Mesenchymal stem cell (in vitro differentiated cells and primary cell): Measurements from ENCODE around the gene SLC24A3.
A peak's percentile ranks its signal among the peaks of the same experiment; 100 is the strongest.

Source experiments
- DNase-seq: peaks from one replicate; pipeline ENCODE4 v3.0.0-alpha.2; 2013
- H2AFZ ChIP-seq: one replicate; pipeline ENCODE4 v1.6.1; 2013; ENCODE audit warnings: low read depth, mild to moderate bottlenecking, control low read depth, inconsistent platforms, low read length, moderate library complexity
- H2AK5ac ChIP-seq: 2 replicates; pipeline ENCODE4 v1.6.1; 2013; ENCODE audit warnings: low read length, moderate library complexity, mild to moderate bottlenecking, inconsistent platforms; ENCODE audit not compliant: severe bottlenecking
- H2BK120ac ChIP-seq: one replicate; pipeline ENCODE4 v1.6.1; 2013; ENCODE audit warnings: low read depth, mild to moderate bottlenecking, inconsistent platforms, low read length, moderate library complexity
- H2BK12ac ChIP-seq, 2 experiments: one replicate each; pipeline ENCODE4 v1.6.1; 2013; ENCODE audit warnings: inconsistent platforms in 2 of 2, low read length in 2 of 2, mild to moderate bottlenecking in 2 of 2, moderate library complexity in 2 of 2, control low read depth in 1 of 2
- H2BK15ac ChIP-seq: one replicate; pipeline ENCODE4 v1.6.1; 2013; ENCODE audit warnings: mild to moderate bottlenecking, low read depth, inconsistent platforms; ENCODE audit not compliant: poor library complexity, severe bottlenecking
- H2BK5ac ChIP-seq: 2 replicates; pipeline ENCODE4 v1.6.1; 2013; ENCODE audit warnings: low read depth, mild to moderate bottlenecking, low read length, control low read depth, inconsistent platforms; ENCODE audit not compliant: poor library complexity, severe bottlenecking
- H3K14ac ChIP-seq, 2 experiments: one replicate each; pipeline ENCODE4 v1.6.1; 2013; ENCODE audit warnings: inconsistent platforms in 2 of 2, low read length in 2 of 2, control low read depth in 1 of 2, mild to moderate bottlenecking in 1 of 2, moderate library complexity in 1 of 2
- H3K18ac ChIP-seq, 2 experiments: one replicate each; pipeline ENCODE4 v1.6.1; 2013; ENCODE audit warnings: inconsistent platforms in 2 of 2, low read length in 2 of 2, control low read depth in 1 of 2, low read depth in 1 of 2, mild to moderate bottlenecking in 1 of 2
- H3K23ac ChIP-seq, 2 experiments: one replicate each; pipeline ENCODE4 v1.6.1; 2013; ENCODE audit warnings: inconsistent platforms in 2 of 2, low read length in 2 of 2, mild to moderate bottlenecking in 2 of 2, moderate library complexity in 2 of 2, control low read depth in 1 of 2
- H3K27ac ChIP-seq: 2 replicates; pipeline ENCODE4 v1.5.1; 2013; ENCODE audit warnings: mild to moderate bottlenecking, moderate library complexity, low read length, control low read depth, inconsistent platforms; ENCODE audit not compliant: poor library complexity, severe bottlenecking
- H3K27me3 ChIP-seq, 2 experiments: 2 replicates each; pipeline versions ENCODE4 v1.6.1 to v1.7.0; 2013; ENCODE audit warnings: low read length in 2 of 2, mild to moderate bottlenecking in 2 of 2, moderate library complexity in 2 of 2, control low read depth in 1 of 2, inconsistent platforms in 1 of 2; ENCODE audit not compliant: control insufficient read depth in 1 of 2, insufficient read depth in 1 of 2
- H3K36me3 ChIP-seq, 2 experiments: 2 replicates each; pipeline versions ENCODE4 v1.6.1 to v1.7.0; 2013; ENCODE audit warnings: low read length in 2 of 2, control low read depth in 1 of 2, inconsistent platforms in 1 of 2, low read depth in 1 of 2, mild to moderate bottlenecking in 1 of 2; ENCODE audit not compliant: insufficient read depth in 2 of 2, control insufficient read depth in 1 of 2
- H3K4ac ChIP-seq, 2 experiments: one replicate each; pipeline ENCODE4 v1.6.1; 2013; ENCODE audit warnings: inconsistent platforms in 2 of 2, low read length in 2 of 2, mild to moderate bottlenecking in 2 of 2, moderate library complexity in 2 of 2, control low read depth in 1 of 2, low read depth in 1 of 2
- H3K4me1 ChIP-seq: 2 replicates; pipeline ENCODE4 v1.6.1; 2013; ENCODE audit warnings: low read depth, low read length, control low read depth; ENCODE audit not compliant: control insufficient read depth, insufficient read depth
- H3K4me2 ChIP-seq: 2 replicates; pipeline ENCODE4 v1.6.1; 2013; ENCODE audit warnings: low read length, mild to moderate bottlenecking, inconsistent platforms; ENCODE audit not compliant: poor library complexity, severe bottlenecking
- H3K4me3 ChIP-seq, 2 experiments: 2 replicates each; pipeline versions ENCODE4 v1.5.1 to v1.7.0; 2013; ENCODE audit warnings: low read length in 2 of 2, mild to moderate bottlenecking in 2 of 2, control low read depth in 1 of 2, low read depth in 1 of 2; ENCODE audit not compliant: insufficient read depth in 1 of 2
- H3K79me1 ChIP-seq: replicated peaks from 2 replicates; pipeline ENCODE4 v1.6.1; 2013; ENCODE audit warnings: mild to moderate bottlenecking, control low read depth, low read length, inconsistent platforms; ENCODE audit not compliant: poor library complexity, severe bottlenecking
- H3K9ac ChIP-seq: 2 replicates; pipeline ENCODE4 v1.7.0; 2013; ENCODE audit warnings: mild to moderate bottlenecking, low read length, moderate library complexity
- H3K9me3 ChIP-seq: 2 replicates; pipeline ENCODE4 v1.7.0; 2013; ENCODE audit warnings: mild to moderate bottlenecking, low read length; ENCODE audit not compliant: control insufficient read depth
- H4K8ac ChIP-seq: one replicate; pipeline ENCODE4 v1.6.1; 2013; ENCODE audit warnings: inconsistent platforms, mild to moderate bottlenecking, low read length, moderate library complexity
- H4K91ac ChIP-seq: one replicate; pipeline ENCODE4 v1.6.1; 2013; ENCODE audit warnings: mild to moderate bottlenecking, low read length, inconsistent platforms
- WGBS: methylation state at CpG from one replicate; pipeline ENCODE4 v1.1.7; 2013; ENCODE audit warnings: mixed read lengths; 5-methylcytosine and 5-hydroxymethylcytosine counted together

The SLC24A3 gene

DNA sequence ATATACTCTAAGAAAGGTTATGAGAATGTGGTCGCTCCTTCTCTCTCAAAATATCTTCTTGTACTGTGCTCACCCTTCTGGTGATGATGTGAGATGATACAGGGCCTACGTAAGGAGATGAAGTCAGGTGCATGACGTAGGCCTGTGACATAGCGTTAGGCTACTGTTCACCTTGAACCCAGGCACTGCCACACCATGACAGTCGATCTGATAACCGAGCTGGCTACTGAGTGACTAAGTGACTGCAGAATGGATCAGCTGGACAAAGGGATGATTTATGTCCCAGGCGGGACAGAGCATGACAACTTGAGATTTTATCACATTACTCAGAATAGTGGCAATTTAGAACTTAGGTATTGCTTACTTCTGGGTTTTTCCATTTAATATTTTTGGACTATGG, 11.2 kb downstream of the SLC24A3 start:
- no peak overlapping the region for H2AK5ac ChIP-seq
- 63% methylated on average over 5 of the region's 7 CpGs for whole genome bisulfite sequencing
- H2BK120ac ChIP-seq, result no peak overlapping the region
- no peak overlapping the region for H3K9ac ChIP-seq
- H4K8ac ChIP-seq, result no peak overlapping the region
- H3K23ac ChIP-seq, result no peak overlapping the region
- H2AFZ ChIP-seq, result no peak overlapping the region
- no peak overlapping the region for H3K27ac ChIP-seq
- no peak overlapping the region for H2BK12ac ChIP-seq
- H3K27me3 ChIP-seq, result peaks cover 0 to 3% of the 10 kb centered on the region in 2 experiments
- H3K36me3 ChIP-seq, result no peaks in the 10 kb centered on the region
- no peak overlapping the region for H3K4me2 ChIP-seq
- H3K79me1 ChIP-seq, result no peaks in the 10 kb centered on the region
- H2BK5ac ChIP-seq, result no peak overlapping the region
- DNase-seq, result no peak
- H3K14ac ChIP-seq, result no peak overlapping the region
- no peak overlapping the region for H3K4ac ChIP-seq
- no peak overlapping the region for H3K4me3 ChIP-seq
- no peak overlapping the region for H2BK15ac ChIP-seq
- no peak overlapping the region for H3K18ac ChIP-seq
- H3K4me1 ChIP-seq, result no peaks in the 10 kb centered on the region
- H3K9me3 ChIP-seq, result no peaks in the 10 kb centered on the region
- H4K91ac ChIP-seq, result no peak overlapping the region

DNA sequence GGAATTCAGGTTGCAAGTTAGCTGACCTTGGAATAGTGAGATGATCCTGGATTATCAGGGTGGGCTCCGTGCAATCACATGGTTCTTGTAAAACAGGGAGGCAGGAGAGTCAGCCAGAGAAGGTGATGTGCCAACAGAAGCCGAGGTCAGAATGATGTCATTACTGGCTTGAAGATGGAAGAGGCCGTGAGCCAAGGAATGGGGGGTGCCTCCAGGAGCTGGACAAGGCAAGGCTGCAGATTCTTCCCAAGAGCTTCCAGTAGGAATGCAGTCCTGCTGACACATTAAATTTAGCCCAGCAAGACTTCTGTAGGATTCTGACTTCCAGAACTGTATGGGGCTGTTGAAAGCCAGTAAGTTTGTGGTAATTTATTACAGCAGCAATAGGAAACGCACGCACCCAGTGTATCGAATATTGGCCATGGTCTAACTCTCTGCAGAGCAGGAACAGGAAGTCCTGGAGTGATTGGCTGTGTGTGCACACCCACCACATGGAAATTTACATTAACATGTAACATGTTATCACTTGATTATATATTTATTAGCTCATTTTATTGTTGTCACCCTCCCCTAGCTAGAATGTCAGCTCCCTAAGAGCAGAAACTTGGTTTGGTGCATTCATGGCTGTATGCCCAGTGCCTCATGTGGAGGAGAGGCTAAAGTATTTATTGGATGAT, 19.1 kb downstream of the SLC24A3 start:
- Histone ChIP-seq H3K18ac (no peak overlapping the region), H3K23ac (no peak overlapping the region), H2AK5ac (no peak overlapping the region), H2BK120ac (no peak overlapping the region), H2BK5ac (no peak overlapping the region), H3K9me3 (no peaks in the 10 kb centered on the region), H3K4ac (no peak overlapping the region), H3K4me2 (no peak overlapping the region), H3K79me1 (no peaks in the 10 kb centered on the region), H4K8ac (no peak overlapping the region), H3K14ac (no peak overlapping the region), H3K27me3 (peaks cover 0 to 26% of the 10 kb centered on the region in 2 experiments), H4K91ac (no peak overlapping the region), H2AFZ (no peak overlapping the region), H2BK15ac (no peak overlapping the region), H3K9ac (no peak overlapping the region), H3K36me3 (no peaks in the 10 kb centered on the region), H3K27ac (no peak overlapping the region), H2BK12ac (no peak overlapping the region), H3K4me3 (no peak overlapping the region), H3K4me1 (no peaks in the 10 kb centered on the region)
- WGBS, result 74% methylated on average over 5 of the region's 6 CpGs
- DNase-seq, result no peak

DNA sequence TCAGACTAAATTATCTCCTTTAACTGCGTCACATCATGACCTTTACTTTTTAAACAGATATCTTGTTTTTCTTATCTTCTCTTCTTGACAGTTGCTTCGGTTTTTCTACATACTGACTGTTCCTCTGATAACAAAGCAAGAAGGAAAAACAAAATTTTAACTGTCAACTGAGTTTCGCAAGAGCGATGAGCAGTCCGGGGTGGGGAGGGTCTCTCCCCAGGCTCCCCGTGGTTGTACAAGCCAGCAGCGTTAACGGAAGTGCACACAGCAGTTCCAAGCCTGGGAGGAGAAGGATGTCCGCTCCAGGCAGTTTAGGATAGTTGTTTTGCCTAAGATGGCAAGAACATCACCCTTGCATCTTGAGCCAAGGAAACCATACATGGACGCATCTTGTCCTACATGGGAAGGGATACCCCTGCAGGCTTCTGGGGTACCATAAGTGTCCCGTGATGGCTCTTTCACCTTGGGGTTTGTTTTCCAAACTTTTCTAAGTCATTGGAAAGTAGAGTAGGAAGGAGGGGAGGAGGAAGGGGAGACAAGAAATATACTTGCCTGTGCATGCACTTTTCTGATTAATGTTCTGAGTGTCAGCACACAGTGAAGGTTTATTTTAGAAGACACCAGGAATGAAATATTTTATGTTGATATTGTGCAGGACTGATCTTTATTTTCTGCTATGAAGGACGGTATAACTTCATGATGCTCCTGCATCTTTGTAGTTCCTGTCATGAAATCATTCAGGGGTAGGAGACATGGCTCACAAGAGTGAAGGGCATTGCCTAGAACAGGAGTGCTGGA, 20.8 kb downstream of the SLC24A3 start:
- Histone ChIP-seq H2BK12ac (no peak overlapping the region), H3K36me3 (no peaks in the 10 kb centered on the region), H2BK5ac (no peak overlapping the region), H2BK15ac (no peak overlapping the region), H3K27me3 (peaks cover 0 to 31% of the 10 kb centered on the region in 2 experiments), H3K4me1 (no peaks in the 10 kb centered on the region), H3K9me3 (no peaks in the 10 kb centered on the region), H3K9ac (no peak overlapping the region), H2BK120ac (no peak overlapping the region), H3K18ac (no peak overlapping the region), H2AK5ac (no peak overlapping the region), H3K4me3 (peak overlapping the region in 1 of 2 experiments; percentile 53), H3K14ac (no peak overlapping the region), H3K23ac (no peak overlapping the region), H3K4ac (no peak overlapping the region), H3K27ac (no peak overlapping the region), H4K8ac (no peak overlapping the region), H2AFZ (no peak overlapping the region), H3K4me2 (no peak overlapping the region), H4K91ac (no peak overlapping the region), H3K79me1 (no peaks in the 10 kb centered on the region)
- DNase-seq, result no peak
- WGBS, result 79% methylated on average over 12 of the region's 12 CpGs

DNA sequence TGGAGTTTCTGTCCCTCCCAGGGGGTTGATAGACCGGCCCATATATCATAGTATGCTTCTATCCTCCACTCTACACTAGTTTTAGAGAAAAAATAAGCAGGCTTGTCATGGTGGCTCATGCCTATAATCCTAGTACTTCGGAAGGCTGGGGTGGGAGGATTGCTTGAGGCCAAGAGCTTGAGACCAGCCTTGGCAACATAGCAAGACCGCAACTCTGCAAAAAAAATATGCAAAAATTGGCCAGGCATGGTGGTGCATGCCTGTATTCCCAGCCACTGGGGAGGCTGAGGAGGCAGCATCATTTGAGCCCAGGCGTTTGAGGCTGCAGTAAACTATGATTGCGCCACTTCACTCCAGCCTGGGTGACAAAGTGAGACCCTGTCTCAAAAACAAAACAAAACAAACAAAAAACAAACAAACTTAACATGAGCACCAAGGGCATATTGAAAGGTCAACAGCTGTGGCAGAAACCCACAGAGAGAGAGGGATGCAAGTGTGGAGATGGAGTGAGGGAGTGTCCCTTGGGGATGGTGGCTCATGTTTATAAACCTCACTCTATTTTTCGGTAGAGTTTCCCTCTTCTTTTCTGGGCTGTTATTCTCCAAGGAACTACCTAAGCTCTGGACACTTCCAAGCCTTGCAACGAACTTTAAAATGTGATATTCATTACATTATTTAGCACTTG, 24.1 kb downstream of the SLC24A3 start:
- H2AFZ ChIP-seq, result no peak overlapping the region
- no peak overlapping the region for H3K4me2 ChIP-seq
- H3K23ac ChIP-seq, result no peak overlapping the region
- no peaks in the 10 kb centered on the region for H3K79me1 ChIP-seq
- WGBS, result 55% methylated on average over 4 of the region's 7 CpGs
- no peak overlapping the region for H3K4me3 ChIP-seq
- no peak overlapping the region for H4K91ac ChIP-seq
- H2BK15ac ChIP-seq, result no peak overlapping the region
- no peak overlapping the region for H2BK120ac ChIP-seq
- no peak overlapping the region for H3K14ac ChIP-seq
- H3K18ac ChIP-seq, result no peak overlapping the region
- no peak for DNase-seq
- no peak overlapping the region for H2AK5ac ChIP-seq
- no peak overlapping the region for H2BK5ac ChIP-seq
- H3K4ac ChIP-seq, result no peak overlapping the region
- no peak overlapping the region for H2BK12ac ChIP-seq
- no peak overlapping the region for H3K9ac ChIP-seq
- H3K27ac ChIP-seq, result no peak overlapping the region
- peaks cover 0 to 44% of the 10 kb centered on the region in 2 experiments for H3K27me3 ChIP-seq
- H3K4me1 ChIP-seq, result no peaks in the 10 kb centered on the region
- no peak overlapping the region for H4K8ac ChIP-seq
- no peaks in the 10 kb centered on the region for H3K36me3 ChIP-seq
- no peaks in the 10 kb centered on the region for H3K9me3 ChIP-seq
